HEK293 (cell line): ENCODE measurements around the gene SLC7A1.

Source experiments
- CTCF ChIP-seq: fragments of 450-650 bp; formaldehyde crosslinking; IDR thresholded peaks from 2 replicates; pipeline ENCODE4 v1.5.1; 2016; ENCODE audit warnings: missing biosample characterization, missing genetic modification characterization
- ELK4 ChIP-seq: IDR thresholded peaks from 2 replicates; pipeline ENCODE4 v1.6.1; 2011; ENCODE audit warnings: mild to moderate bottlenecking, low read depth, low read length, borderline replicate concordance
- SP2 ChIP-seq: fragments of 450-650 bp; formaldehyde crosslinking; IDR thresholded peaks from 2 replicates; pipeline ENCODE4 v1.5.1; 2016; ENCODE audit warnings: missing biosample characterization, missing genetic modification characterization
- TRIM28 ChIP-seq: IDR thresholded peaks from 2 replicates; pipeline ENCODE4 v1.6.1; 2011; ENCODE audit warnings: low read length, control low read depth, borderline replicate concordance
- ZBTB26 ChIP-seq: fragments of 450-650 bp; formaldehyde crosslinking; optimal IDR thresholded peaks from 2 replicates; pipeline ENCODE3; 2016; ENCODE audit warnings: missing biosample characterization, mild to moderate bottlenecking, missing genetic modification characterization
- ZNF184 ChIP-seq: fragments of 450-650 bp; IDR thresholded peaks from 2 replicates; pipeline ENCODE4 v1.5.1; 2018; ENCODE audit warnings: missing biosample characterization, mild to moderate bottlenecking, missing genetic modification characterization
- ZNF362 ChIP-seq: fragments of 450-650 bp; formaldehyde crosslinking; IDR thresholded peaks from 2 replicates; pipeline ENCODE4 v1.5.1; 2016; ENCODE audit warnings: missing biosample characterization, missing genetic modification characterization
- ZNF416 ChIP-seq: fragments of 450-650 bp; formaldehyde crosslinking; IDR thresholded peaks from 2 replicates; pipeline ENCODE4 v1.5.1; 2016; ENCODE audit warnings: missing biosample characterization, missing genetic modification characterization
- ZNF48 ChIP-seq: fragments of 450-650 bp; formaldehyde crosslinking; IDR thresholded peaks from 2 replicates; pipeline ENCODE4 v1.5.1; 2016; ENCODE audit warnings: missing biosample characterization, missing genetic modification characterization
- ZNF560 ChIP-seq: fragments of 450-650 bp; formaldehyde crosslinking; IDR thresholded peaks from 2 replicates; pipeline ENCODE4 v1.5.1; 2017; ENCODE audit warnings: missing biosample characterization, missing genetic modification characterization, borderline replicate concordance
- ZNF677 ChIP-seq: fragments of 450-650 bp; IDR thresholded peaks from 2 replicates; pipeline ENCODE4 v1.5.0; 2018; ENCODE audit warnings: missing biosample characterization, mild to moderate bottlenecking, missing genetic modification characterization, moderate library complexity
- ZSCAN4 ChIP-seq: fragments of 450-650 bp; formaldehyde crosslinking; IDR thresholded peaks from 2 replicates; pipeline ENCODE4 v1.5.1; 2017; ENCODE audit warnings: missing biosample characterization, missing genetic modification characterization

- TF ChIP-seq ZNF560 (tag by site-specific recombination) (no peak), ZNF184 (no peak), ZSCAN4 (no peak), ZNF362 (tag by site-specific recombination) (no peak), ZNF416 (no peak), ELK4 (no peak), ZBTB26 (no peak), CTCF (tag by site-specific recombination) (no peak), ZNF48 (tag by site-specific recombination) (no peak), SP2 (tag by site-specific recombination) (no peak), ZNF677 (tag by site-specific recombination) (no peak), TRIM28 (no peak)
Observed at GRCh38 chr13:29522044-29522685, 73.3 kb downstream of the SLC7A1 start.
